ENCODE data around the gene MLLT10.

GRCh38 chr10:21498377-21498776, 35.7 kb upstream of the MLLT10 start:
- TF ChIP-seq CTCF (IDR thresholded peaks at IDR 0.05) (no peak), POLR2A (IDR thresholded peaks at IDR 0.05) (no peak), EP300 (IDR thresholded peaks at IDR 0.05) (no peak)

All from ovary (tissue), 3 donors.